Endothelial cell (in vitro differentiated cells): Measurements from ENCODE around the gene C11orf52. TPM values are rescaled to one million over a fixed set of nuclear protein-coding genes. Genes with fewer than 3 reads are reported as not detected.

Experiments used
- DNase-seq: peaks from one replicate; pipeline ENCODE4 v3.0.0; 2021; ENCODE audit warnings: low spot score
- H3K27ac Mint-ChIP-seq: one replicate; pipeline ENCODE4 v1.8.0; 2021; ENCODE audit warnings: mixed read lengths, inconsistent platforms; ENCODE audit not compliant: unreplicated experiment
- H3K27me3 Mint-ChIP-seq: one replicate; pipeline ENCODE4 v1.8.0; 2021; ENCODE audit warnings: mild to moderate bottlenecking, moderate library complexity, mixed read lengths, inconsistent platforms; ENCODE audit not compliant: unreplicated experiment
- H3K36me3 Mint-ChIP-seq: one replicate; pipeline ENCODE4 v1.8.0; 2021; ENCODE audit warnings: mild to moderate bottlenecking, low read depth, mixed read lengths, inconsistent platforms; ENCODE audit not compliant: unreplicated experiment
- H3K4me1 Mint-ChIP-seq: one replicate; pipeline ENCODE4 v1.8.0; 2021; ENCODE audit warnings: mild to moderate bottlenecking, mixed read lengths, inconsistent platforms; ENCODE audit not compliant: unreplicated experiment
- H3K4me3 Mint-ChIP-seq: one replicate; pipeline ENCODE4 v1.8.0; 2021; ENCODE audit warnings: mild to moderate bottlenecking, mixed read lengths, inconsistent platforms; ENCODE audit not compliant: unreplicated experiment
- H3K9me3 Mint-ChIP-seq: one replicate; pipeline ENCODE4 v1.8.0; 2021; ENCODE audit warnings: mixed read lengths, inconsistent platforms; ENCODE audit not compliant: unreplicated experiment
- total RNA-seq: library from RNA; stranded (reverse); fragmentation: NEBNext Ultra II Directional; extraction: Animal tissue kit (Norgen Biotek cat#: 25700); gene quantifications from one replicate; pipeline ENCODE4 v1.2.1, GENCODE V29; 2021; ENCODE audit not compliant: unreplicated experiment
- TF ChIP-seq, protein P1 (sequence below): fragments of 200-600 bp; sonication (generic); IDR thresholded peaks from one replicate; pipeline ENCODE4 v1.5.0; 2021; ENCODE audit warnings: antibody characterized with exemption; ENCODE audit not compliant: unreplicated experiment

The C11orf52 gene
- total RNA-seq, 1 donor from 2014 or later, result 2.8 TPM

DNA sequence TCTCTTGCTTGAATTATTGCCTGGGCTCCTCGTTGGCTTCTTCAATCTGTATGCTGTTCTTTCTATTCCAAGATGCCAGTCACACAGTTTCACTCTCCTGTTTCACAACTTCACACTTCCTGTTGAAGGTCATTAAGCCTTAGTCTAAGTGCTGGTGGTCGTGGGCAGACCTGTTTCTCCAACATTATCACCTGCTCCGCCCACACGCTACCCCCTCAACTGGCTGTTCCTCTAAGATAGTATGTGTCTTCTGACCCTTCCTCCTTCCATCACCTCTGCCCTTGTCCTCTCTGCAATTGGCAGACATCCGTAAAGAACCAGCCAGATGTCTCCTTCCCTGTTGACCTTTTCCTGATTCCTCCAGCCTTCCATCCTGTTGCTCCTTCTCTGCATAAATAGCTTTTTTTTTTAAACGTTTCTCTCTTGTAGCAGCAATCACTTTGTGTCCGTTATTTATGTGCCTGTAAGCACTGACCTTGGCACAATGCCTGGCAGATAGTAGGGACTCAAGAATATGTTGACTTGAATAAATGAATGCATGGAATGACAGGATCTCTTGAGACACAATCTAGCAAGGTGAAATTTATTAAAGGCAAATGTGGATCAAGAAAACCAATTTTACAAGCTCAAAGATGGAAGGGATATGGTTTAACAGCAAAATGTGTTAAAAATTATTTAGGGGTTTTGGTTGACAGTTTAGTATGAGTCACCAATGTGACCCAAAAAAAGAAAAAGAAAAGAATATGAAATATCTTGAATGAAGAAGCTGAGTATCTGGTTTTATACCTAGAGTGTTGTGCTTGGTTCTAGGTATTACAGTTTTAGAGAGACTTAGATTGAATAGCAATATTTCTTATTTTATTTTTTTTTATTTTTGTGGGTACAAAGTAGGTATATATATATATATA lies 31.1 kb downstream of the C11orf52 start:
- H3K9me3 Mint-ChIP-seq, result no peaks in the 10 kb centered on the region
- peak overlapping the region; percentile 13 for H3K4me3 Mint-ChIP-seq
- no peak for DNase-seq

DNA sequence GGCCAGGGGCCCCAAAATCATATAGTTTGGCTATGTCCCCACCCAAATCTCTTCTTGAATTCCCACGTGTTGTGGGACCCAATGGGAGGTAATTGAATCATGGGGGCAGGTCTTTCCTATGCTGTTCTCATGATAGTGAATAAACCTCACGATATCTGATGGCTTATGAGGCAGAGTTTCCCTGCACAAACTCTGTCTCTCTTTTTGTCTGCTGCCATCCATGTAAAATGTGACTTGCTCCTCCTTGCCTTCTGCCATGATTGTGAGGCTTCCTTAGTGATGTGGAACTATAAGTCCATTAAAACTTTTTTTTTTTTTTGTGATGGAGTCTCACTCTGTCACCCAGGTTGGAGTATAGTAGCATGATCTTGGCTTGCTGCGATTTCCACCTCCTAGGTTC lies 32.9 kb downstream of the C11orf52 start:
- no peaks in the 10 kb centered on the region for H3K36me3 Mint-ChIP-seq
- TF ChIP-seq, protein P1, sequence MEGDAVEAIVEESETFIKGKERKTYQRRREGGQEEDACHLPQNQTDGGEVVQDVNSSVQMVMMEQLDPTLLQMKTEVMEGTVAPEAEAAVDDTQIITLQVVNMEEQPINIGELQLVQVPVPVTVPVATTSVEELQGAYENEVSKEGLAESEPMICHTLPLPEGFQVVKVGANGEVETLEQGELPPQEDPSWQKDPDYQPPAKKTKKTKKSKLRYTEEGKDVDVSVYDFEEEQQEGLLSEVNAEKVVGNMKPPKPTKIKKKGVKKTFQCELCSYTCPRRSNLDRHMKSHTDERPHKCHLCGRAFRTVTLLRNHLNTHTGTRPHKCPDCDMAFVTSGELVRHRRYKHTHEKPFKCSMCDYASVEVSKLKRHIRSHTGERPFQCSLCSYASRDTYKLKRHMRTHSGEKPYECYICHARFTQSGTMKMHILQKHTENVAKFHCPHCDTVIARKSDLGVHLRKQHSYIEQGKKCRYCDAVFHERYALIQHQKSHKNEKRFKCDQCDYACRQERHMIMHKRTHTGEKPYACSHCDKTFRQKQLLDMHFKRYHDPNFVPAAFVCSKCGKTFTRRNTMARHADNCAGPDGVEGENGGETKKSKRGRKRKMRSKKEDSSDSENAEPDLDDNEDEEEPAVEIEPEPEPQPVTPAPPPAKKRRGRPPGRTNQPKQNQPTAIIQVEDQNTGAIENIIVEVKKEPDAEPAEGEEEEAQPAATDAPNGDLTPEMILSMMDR, result no peak
- H3K27me3 Mint-ChIP-seq, result no peaks in the 10 kb centered on the region
- H3K4me3 Mint-ChIP-seq, result no peak overlapping the region
- H3K9me3 Mint-ChIP-seq, result no peaks in the 10 kb centered on the region
- no peak for DNase-seq
- no peak overlapping the region for H3K27ac Mint-ChIP-seq
- H3K4me1 Mint-ChIP-seq, result peaks cover 13% of the 10 kb centered on the region

More for the DNA sequence above, 31.1 kb downstream of the C11orf52 start:
- Mint-ChIP-seq H3K36me3 (no peaks in the 10 kb centered on the region), H3K4me1 (peaks cover 19% of the 10 kb centered on the region), H3K27ac (peak overlapping the region; percentile 68), H3K27me3 (no peaks in the 10 kb centered on the region)
- TF ChIP-seq, protein P1, result no peak

GRCh38 chr11:111954154-111954553 lies 35.4 kb downstream of the C11orf52 start:
- peaks cover 4% of the 10 kb centered on the region for H3K36me3 Mint-ChIP-seq
- no peak overlapping the region for H3K27ac Mint-ChIP-seq
- H3K27me3 Mint-ChIP-seq, result no peaks in the 10 kb centered on the region
- H3K4me3 Mint-ChIP-seq, result no peak overlapping the region
- H3K9me3 Mint-ChIP-seq, result no peaks in the 10 kb centered on the region
- TF ChIP-seq, protein P1, result no peak
- DNase-seq, result no peak
- H3K4me1 Mint-ChIP-seq, result peaks cover 8% of the 10 kb centered on the region

GRCh38 chr11:111957663-111958444 lies 39.1 kb downstream of the C11orf52 start:
- H3K27ac Mint-ChIP-seq, result no peak overlapping the region
- no peaks in the 10 kb centered on the region for H3K4me1 Mint-ChIP-seq
- peak overlapping the region; percentile 28 for H3K4me3 Mint-ChIP-seq
- TF ChIP-seq, protein P1, result no peak
- no peaks in the 10 kb centered on the region for H3K9me3 Mint-ChIP-seq
- no peak for DNase-seq
- peaks cover 9% of the 10 kb centered on the region for H3K36me3 Mint-ChIP-seq
- H3K27me3 Mint-ChIP-seq, result no peaks in the 10 kb centered on the region
